Fibroblast of lung (primary cell): Measurements from ENCODE around the gene PGGT1B.

Source experiments
- EZH2 ChIP-seq: IDR thresholded peaks from 2 replicates; pipeline ENCODE4 v1.5.1; 2012; ENCODE audit warnings: low read length, control low read depth, mild to moderate bottlenecking; ENCODE audit errors: missing control alignments
- TF ChIP-seq, protein P1 (sequence below), 2 donors: IDR thresholded peaks in 1 of 2; conservative IDR thresholded peaks in 1 of 2; 1 replicate in 1 of 2; 2 replicates in 1 of 2; pipeline ENCODE4 v1.5.1; 2011 to 2012; ENCODE audit warnings: low read length in 2 of 2, control low read depth in 1 of 2, inconsistent platforms in 1 of 2, low read depth in 1 of 2, mild to moderate bottlenecking in 1 of 2

- TF ChIP-seq, protein P1, sequence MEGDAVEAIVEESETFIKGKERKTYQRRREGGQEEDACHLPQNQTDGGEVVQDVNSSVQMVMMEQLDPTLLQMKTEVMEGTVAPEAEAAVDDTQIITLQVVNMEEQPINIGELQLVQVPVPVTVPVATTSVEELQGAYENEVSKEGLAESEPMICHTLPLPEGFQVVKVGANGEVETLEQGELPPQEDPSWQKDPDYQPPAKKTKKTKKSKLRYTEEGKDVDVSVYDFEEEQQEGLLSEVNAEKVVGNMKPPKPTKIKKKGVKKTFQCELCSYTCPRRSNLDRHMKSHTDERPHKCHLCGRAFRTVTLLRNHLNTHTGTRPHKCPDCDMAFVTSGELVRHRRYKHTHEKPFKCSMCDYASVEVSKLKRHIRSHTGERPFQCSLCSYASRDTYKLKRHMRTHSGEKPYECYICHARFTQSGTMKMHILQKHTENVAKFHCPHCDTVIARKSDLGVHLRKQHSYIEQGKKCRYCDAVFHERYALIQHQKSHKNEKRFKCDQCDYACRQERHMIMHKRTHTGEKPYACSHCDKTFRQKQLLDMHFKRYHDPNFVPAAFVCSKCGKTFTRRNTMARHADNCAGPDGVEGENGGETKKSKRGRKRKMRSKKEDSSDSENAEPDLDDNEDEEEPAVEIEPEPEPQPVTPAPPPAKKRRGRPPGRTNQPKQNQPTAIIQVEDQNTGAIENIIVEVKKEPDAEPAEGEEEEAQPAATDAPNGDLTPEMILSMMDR (conservative IDR thresholded peaks at IDR 0.05 in 1 of 2, IDR thresholded peaks at IDR 0.05 in 1 of 2; ENCODE audit: low read depth in 1 of 2, low read length in 2 of 2), result no peak
- TF ChIP-seq EZH2, result no peak
Measured at GRCh38 chr5:115263078-115263380, 352 bp upstream of the PGGT1B start.
